LHCN-M2 (cell line): ENCODE results near the gene SMG1. TPM values are rescaled to one million over a fixed set of nuclear protein-coding genes. Genes with fewer than 3 reads are reported as not detected.
A peak's percentile ranks its signal among the peaks of the same experiment; 100 is the strongest.
"Not testable (repeated sequence)": the region's sequence is repeated elsewhere in the genome, so short reads cannot be mapped to it uniquely, and the experiment has no call there.

ENCODE experiments used
- DNase-seq: peaks from one replicate; pipeline ENCODE4 v3.0.0-alpha.2; 2012; ENCODE audit warnings: low read depth
- total RNA-seq: library from RNA; depleted of rRNA; stranded (reverse); fragments of >200 nt; gene quantifications from 2 replicates; pipeline ENCODE4 v1.2.3, GENCODE V29; 2014

SMG1 gene
- total RNA-seq, 1 experiment from 2014 or later: 31.6 TPM

DNA sequence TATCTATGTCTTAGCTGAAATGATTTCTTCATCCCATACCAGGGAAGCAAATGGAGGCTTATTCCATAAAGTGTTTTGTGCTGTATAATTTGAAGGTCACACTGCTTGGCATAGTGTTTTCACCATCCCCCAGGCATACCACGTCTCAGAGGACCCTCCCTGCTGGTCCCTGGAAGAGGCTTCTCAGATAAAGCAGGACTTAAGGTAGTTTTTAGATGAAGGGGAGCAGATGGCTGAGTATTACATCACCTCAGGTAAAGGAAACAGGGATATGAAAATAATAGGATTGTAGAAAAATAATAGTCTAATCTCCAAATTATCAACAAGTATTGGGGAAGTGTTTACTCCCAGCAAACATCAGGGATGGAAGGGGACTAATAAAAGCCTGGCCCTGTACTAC is 7.3 kb upstream of the SMG1 start:
- DNase-seq: no peak

DNA sequence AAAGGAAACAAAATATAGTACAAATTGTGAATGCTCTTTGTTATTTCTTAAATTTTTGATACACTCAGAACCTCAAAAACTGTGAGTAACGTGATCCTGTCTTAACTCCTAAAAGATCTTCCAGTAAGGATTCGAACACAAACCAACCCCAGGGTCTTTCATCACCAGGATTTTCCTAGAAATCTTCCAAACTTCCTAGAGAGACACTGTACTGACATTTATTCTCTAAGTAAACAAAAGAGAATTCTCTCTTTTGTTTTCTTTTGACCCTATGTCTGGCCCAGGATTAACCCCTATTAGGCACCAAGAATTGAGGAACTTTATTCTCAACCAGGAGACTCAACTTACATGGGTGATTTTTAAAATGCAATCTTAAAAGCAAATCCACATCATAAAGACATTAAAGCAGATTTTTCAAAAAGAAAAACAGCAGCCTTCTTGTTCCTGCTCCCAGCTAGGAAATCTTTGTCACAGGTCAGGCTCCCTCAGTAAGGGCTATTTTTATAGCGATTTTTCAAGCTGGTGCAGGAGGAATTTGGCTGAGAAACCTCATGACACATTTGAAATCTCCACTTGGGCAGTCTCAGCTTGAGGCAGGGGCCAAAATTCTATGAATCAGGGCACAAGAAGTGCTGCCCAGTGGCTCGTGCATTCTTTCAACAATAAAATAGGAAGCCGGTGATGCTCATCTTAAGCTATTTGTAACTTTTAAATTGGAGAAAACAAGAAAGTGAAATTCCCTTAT is 6.2 kb upstream of the SMG1 start:
- DNase-seq: peak; percentile 65

DNA sequence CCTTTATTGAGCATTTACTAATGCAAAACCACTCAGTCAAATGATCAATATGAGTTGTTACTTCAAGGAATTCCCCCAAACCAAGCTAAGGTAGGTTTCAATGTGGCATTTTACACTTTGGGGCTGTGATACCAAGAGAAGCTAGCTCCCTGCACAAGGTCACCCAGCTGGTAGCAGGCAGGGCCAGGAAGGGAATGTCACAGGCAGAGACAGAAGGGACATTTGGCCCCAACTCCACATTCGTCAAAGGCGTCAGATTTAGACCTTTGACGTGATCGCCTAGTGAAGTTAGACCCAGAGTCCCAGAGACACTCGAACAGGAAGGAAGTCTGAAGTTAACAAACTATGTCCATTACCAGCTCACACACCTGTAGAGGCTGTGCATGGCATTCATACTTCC is 5.5 kb upstream of the SMG1 start:
- DNase-seq: no peak

- DNase-seq: not testable (repeated sequence)
Measured at GRCh38 chr16:18930095-18930494, 3.9 kb upstream of the SMG1 start.

GRCh38 chr16:18928073-18928472 is 1.9 kb upstream of the SMG1 start:
- DNase-seq: not testable (repeated sequence)

GRCh38 chr16:18925215-18925985 is 808 bp downstream of the SMG1 start:
- DNase-seq: peak; percentile 41

DNA sequence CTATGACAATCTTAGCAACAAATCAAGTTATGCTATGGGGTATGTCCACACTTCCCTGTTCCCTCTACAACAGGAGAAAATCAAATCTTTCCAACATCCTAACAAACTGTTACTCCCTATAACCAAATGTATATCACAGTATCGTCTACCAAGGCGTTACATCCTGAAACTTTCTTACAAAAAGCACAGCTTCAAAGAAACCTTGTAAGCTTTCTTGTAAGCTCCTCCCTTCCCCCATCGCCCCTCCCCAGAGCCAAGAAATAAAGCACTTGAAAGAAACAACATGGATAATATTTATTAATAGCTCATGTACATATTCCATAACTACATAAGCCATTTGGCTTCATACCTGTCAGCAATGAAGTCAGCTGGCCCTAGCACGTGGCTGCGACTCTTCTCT is 2.3 kb downstream of the SMG1 start:
- DNase-seq: not testable (repeated sequence)

DNA sequence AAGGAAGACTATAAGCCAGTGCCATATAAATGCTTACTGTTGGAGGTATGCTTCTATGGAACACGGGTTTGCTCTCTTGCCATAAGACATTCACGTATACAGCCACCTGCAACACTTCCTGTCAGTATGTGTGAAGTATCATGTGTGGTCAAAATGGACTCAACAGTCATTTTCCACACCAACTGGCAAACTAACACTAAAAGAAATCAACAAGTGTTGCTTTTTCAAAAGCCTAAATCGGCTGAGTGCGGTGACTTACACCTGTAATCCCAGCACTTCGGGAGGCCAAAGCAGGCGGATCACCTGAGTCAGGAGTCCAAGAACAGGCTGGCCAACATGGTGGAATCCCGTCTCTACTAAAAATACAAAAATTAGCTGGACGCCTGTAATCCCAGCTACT is 3.1 kb downstream of the SMG1 start:
- not testable (repeated sequence) for DNase-seq

DNA sequence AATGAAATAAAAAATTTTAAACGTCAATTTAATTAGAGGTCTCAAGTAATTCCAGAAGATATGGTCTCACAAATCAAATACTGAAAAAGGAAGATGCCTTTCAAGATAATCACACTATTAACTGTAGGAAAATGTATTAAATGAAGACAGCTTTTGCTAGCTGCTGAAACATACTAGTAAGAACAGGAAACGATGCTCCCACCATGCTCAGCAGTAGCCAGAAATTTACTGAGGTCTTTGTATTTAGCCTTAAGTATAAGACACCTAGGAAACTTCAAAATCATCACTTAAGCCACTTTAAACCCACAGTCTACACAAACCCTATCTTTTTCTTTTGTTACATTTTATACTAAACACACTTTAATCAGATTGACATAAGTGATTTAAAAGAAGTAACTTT is 16.6 kb downstream of the SMG1 start:
- DNase-seq: not testable (repeated sequence)

DNA sequence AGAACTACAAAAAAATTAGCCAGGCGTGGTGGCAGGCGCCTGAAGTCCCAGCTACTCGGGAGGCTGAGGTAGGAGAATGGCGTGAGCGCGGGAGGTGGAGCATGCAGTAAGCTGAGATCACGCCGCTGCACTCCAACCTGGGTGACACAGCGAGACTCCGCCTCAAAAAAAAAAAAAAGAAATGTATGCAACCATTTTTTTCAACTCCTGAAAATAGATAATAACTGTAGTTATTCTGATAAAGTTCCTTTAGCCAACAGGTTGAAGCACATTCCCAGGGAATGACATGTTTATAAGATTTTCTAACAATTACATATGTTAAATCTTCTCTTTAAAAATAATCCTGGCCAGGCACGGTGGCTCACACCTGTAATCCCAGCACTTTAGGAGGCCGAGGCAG is 17.5 kb downstream of the SMG1 start:
- not testable (repeated sequence) for DNase-seq

GRCh38 chr16:18902778-18903177 is 23.4 kb downstream of the SMG1 start:
- not testable (repeated sequence) for DNase-seq

- DNase-seq: not testable (repeated sequence)
Measured at GRCh38 chr16:18902044-18902443, 24.2 kb downstream of the SMG1 start.

GRCh38 chr16:18901194-18901593 is 25.0 kb downstream of the SMG1 start:
- DNase-seq: not testable (repeated sequence)

- DNase-seq: not testable (repeated sequence)
Measured at GRCh38 chr16:18884456-18884855, 41.8 kb downstream of the SMG1 start.

- not testable (repeated sequence) for DNase-seq
Measured at GRCh38 chr16:18877734-18878133, 48.5 kb downstream of the SMG1 start.

- DNase-seq: not testable (repeated sequence)
Measured at GRCh38 chr16:18877259-18877658, 48.9 kb downstream of the SMG1 start.

DNA sequence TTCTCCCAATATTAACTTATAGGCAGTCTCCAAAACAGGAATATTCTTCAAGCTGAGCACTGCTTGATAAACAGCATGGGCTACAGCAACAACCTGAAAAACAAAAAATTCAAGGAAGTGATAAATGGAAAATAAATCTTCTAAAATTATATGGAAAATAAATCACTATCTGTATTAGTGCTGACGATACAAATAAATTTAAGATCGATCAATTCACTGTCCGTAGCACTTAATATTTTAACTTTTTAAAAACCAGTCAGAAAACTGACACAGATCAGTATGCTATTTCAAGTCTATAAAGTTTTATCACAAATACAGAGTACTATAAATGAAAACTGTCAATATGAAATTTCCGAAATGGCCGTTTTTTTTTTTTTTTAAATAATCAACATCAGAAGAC is 49.9 kb downstream of the SMG1 start:
- not testable (repeated sequence) for DNase-seq

GRCh38 chr16:18869043-18869771 is 57.0 kb downstream of the SMG1 start:
- DNase-seq: peak; percentile 40

- peak; percentile 57 for DNase-seq
Measured at GRCh38 chr16:18866277-18866823, 59.9 kb downstream of the SMG1 start.

DNA sequence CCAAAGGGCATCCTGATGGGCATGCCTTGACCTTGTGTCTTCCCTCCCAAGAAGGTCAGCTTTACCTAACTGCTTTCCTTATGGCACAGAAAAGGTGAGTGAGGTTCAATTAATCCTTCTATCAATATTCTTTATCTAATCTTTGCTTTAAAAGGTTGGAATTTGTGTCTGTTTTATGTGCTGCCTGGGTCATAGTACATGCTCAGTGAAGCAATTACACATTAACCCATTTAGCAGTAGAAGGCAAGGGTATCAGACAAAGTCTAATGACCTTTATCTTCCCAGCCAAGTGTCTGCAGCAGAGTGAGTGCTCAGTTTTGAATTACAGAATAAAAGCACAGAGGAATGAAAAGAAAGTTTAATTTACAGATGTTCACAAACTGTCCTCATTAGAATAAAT is 63.3 kb downstream of the SMG1 start:
- DNase-seq: not testable (repeated sequence)

DNA sequence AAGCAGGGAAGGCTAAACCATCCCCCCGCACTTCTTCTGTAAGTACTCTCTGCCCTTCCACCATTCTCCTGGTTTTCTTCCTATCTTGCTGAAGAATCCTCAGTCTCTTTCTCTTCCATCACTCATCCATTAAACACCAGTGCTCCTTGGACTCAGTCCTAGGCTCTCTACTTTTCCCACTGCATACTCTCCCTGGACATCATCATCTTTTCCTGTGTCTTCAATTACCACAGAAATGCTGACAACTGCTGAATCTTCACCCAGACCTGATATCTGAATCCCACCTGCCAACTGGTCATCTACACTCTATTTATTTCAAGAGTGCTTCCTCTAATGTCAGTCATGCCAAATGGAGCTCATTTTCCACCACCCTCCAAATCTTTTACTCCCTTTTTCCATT is 71.0 kb downstream of the SMG1 start:
- no peak for DNase-seq

- peak; percentile 4 for DNase-seq
Measured at GRCh38 chr16:18853694-18854093, 72.5 kb downstream of the SMG1 start.
